Stimulated activated CD4-positive, alpha-beta T cell treated with anti-CD3 and anti-CD28 coated beads, Interleukin-4, amount 100 ng/mL, for 24 hours (primary cell): ENCODE measurements around the gene VEGFB.
A peak's percentile ranks its signal among the peaks of the same experiment; 100 is the strongest.

Source experiments
- DNase-seq: peaks from one replicate; pipeline ENCODE4 v3.0.0-alpha.2; 2020

VEGFB gene

GRCh38 chr11:64247729-64248531 lies 13.5 kb downstream of the VEGFB start:
- DNase-seq, result no peak

DNA sequence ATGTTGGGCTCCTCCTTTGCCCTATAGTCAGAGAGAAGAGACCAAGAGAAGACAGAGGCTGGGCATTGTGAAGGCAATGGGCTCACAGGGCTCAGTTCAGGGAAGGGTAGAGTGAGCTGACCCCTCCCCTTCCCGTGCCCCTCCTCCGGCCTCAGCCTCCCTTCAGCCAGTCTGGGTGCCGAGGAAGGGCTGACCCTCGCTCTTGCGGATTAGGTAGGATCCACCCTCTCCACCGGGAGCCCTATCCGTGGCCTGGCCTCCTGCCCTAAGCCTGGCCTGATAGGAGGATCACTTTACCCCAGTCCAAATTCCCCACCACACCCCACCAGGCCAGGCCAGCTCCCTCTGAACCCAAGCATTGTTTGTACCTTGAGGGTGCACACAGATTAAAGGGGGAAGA lies 14.2 kb downstream of the VEGFB start:
- DNase-seq, result no peak

DNA sequence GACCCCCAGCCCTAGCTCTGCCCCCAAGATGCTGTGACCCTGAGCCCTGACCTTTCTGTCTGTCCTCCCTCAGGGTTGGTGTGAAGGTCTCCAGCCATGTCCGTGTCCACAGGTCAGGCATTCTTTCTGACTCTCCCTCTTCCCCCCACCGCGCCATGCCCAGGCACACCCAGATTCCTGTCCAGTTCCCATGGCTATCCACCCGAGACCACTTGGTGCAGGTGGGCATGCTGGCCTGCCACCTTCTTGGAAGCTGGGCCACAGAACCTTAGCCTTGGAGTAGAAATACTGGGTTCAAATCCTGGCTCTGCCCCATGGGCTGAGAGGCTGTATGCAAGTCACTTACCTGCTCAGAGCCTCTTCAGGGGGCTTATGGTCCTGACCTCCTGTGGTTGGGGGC lies 14.7 kb downstream of the VEGFB start:
- no peak for DNase-seq

DNA sequence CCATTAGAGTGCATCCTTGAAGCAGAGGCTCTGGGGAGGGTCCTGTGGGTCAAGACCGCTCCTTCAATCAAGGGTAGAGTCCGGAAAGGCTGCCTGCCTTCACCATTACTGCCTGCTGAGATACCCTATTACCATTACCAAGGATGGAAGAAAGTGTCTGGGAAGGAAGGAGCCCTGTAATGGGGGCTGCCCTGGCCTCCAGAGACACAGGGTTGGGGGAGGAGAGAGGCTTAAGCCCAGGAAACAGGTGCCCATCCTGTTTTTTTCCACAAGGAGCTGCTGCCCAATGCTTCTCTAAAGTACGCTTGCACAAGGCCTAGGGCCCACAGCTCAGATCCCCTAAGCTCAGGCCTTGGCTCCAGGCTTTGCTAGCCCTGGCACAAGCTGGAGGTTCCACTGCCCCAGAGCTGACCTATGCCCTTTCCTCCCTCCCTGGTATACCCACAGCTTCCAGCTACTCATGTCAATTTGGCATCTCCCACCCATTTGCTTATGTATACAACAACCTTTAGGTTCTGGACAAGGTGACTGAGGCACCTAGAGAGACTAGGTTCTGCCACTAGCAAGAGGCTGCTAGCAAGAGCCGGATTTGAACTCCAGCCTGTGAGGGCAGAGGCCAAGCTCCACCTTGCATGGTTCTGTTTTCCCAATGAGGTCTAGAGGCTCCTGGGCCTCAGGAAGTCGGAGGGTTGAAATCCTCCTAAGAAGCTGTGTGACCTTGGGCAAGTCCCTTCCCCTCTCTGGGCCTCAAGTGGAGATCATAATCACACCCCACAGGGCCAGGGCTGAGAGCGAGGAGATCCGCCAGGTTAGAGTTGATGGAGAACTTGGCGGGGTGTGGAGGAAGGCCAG lies 15.4 kb downstream of the VEGFB start:
- DNase-seq, result no peak

GRCh38 chr11:64250415-64251015 lies 16.1 kb downstream of the VEGFB start:
- no peak for DNase-seq

DNA sequence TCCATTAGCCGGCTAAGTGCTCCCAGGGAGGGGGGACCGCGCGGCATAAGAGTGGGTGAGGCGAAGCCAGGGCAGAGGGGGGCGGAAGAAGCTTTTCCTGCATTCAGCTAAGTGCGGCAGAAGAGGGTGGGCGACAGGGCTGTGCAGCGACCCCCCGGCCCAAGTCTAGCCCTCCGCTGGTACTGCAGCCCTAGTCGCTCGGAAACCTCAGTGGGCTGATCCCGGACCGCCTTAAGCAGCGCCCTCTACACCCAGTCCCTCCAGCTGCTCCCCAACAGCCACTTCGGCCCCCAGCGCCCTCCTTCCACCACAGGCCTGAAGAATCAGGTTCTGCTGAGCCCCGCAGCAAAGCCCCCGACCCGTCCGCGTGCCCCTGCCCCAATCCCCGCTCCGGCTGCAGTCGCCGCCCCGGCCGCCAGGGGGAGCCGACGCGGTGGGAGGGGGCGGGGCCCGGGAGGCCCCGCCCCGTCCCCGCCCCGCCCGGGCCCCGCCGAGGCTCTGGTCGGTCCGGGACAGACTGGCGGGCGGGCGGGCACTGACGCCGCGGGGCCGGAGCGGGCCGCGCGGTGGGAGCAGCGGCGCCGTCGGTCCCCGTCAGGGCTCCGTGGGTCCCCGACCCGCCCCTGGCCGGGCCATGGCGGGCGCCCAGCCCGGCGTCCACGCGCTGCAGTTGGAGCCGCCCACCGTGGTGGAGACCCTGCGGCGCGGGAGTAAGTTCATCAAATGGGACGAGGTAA lies 16.8 kb downstream of the VEGFB start, which contains the start of gene PLCB3:
Gene PLCB3, plus strand, starts transcription at position 515 of the 737 bp plus-strand sequence. Its CDS starts 120 bp downstream, at position 635.
- DNase-seq, result peak; percentile 62

DNA sequence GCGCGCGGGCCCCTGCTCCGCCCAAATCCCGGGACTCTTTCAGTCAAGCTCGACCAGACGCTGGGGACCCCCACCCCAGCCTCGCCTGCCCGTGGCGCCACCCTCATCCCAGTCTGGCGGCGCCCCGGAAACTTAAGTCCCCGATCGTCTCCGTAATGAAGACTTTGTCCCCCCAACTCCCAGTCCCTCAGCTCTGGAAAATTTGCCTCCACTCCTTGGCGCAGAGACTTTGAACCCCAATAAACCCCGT lies 17.3 kb downstream of the VEGFB start:
- no peak for DNase-seq

GRCh38 chr11:64252003-64252872 lies 17.9 kb downstream of the VEGFB start:
- no peak for DNase-seq

GRCh38 chr11:64253043-64253442 lies 18.7 kb downstream of the VEGFB start:
- DNase-seq, result no peak

GRCh38 chr11:64253481-64253880 lies 19.1 kb downstream of the VEGFB start:
- DNase-seq, result no peak

DNA sequence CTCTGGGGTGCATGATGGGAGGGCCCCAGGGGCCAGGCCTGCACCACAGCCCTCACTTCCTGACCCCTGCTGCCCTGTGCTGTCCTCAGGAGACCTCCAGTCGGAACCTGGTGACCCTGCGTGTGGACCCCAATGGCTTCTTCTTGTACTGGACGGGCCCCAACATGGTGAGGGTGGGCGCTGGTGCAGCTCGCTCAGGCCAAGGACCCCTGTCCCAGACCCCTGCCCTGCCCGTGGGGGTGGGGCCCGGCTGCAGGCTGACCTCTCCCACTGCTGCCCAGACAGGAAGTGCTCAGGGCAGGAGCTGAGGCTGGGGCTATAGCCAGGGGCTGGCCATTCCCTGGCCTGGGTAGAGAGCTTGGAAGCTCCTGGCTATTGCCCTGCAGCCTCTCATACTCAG lies 19.9 kb downstream of the VEGFB start:
- no peak for DNase-seq

GRCh38 chr11:64255135-64256128 lies 21.0 kb downstream of the VEGFB start:
- no peak for DNase-seq

DNA sequence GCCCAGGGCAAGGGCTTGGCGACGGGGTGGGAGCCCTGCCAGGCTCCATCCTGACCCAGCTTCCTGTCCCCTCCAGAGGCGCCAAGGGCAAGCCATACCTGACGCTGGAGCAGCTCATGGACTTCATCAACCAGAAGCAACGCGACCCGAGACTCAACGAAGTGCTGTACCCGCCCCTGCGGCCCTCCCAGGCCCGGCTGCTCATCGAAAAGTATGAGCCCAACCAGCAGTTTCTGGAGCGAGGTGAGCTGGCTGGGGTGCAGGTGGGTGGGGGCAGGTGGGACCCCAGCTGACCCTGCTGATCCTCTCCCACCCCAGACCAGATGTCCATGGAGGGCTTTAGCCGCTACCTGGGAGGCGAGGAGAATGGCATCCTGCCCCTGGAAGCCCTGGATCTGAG lies 21.9 kb downstream of the VEGFB start:
- DNase-seq, result no peak

- no peak for DNase-seq
Observed at GRCh38 chr11:64258356-64258755, 24.0 kb downstream of the VEGFB start.

DNA sequence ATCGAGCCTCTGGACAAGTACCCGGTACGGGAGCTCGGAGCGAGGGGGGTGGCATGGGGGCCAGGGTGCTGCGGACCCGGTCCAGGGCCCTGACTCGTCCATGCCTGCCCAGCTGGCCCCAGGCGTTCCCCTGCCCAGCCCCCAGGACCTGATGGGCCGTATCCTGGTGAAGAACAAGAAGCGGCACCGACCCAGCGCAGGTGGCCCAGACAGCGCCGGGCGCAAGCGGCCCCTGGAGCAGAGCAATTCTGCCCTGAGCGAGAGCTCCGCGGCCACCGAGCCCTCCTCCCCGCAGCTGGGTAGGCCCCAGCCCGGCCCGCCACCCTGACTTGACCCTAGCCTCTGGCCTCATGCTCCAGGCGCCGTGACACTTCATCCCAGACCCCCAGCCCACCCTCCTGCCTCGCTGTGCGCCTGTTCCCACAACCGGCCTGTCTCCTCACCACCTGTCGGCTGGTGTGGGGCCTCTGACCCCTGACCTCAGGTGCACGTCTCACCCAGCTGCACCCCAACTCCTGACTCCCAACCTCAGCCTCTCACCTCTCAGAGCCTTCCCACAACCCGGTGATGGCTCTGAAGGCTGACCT lies 24.7 kb downstream of the VEGFB start:
- DNase-seq, result no peak

DNA sequence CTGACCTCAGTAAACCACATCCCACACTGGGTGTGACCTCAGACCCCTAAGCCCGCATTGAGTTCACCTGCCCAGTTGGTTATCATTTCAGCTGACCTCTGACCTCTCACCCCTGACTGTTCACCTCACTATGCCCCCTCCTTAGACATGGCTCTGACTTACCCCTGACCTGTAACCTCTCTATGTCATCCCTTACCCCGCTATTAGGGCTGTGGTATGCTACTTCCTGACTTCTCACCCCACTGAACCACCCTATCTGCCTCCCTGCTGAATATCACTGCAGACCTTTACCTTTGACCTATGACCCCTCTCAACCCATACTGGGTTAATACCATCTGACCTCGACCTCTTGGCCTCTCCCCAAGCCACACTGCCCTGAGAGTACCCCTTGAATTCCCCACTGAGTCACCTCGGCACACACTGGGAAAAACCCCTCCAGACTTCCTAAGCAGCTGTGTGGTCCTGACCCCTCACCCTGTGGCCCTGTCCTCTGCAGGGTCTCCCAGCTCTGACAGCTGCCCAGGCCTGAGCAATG lies 25.2 kb downstream of the VEGFB start:
- DNase-seq, result no peak

DNA sequence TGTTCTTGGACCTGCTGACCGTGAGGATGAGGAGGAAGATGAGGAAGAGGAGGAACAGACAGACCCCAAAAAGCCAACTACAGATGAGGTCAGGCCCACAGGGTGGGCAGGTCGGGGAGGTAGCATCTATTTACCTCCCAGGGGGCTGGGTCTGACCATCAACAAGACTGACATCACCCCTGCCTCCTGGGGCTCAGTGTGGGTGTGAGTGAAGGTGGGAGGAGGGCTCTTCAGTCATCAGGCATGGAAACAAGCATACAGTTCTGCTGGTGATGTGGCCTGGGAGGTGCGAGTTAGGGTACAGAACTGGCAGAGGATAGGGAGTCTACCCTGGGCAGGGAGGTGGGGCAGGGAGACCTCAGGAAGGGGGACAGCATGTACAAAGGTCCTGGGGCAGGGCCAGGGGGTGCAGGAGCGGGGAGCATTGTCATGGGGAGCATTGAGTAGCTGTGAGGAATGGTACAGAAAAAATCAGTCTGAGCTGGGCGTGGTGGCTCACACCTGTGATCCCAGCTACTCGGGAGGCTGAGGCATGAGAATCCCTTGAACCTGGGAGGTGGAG lies 25.8 kb downstream of the VEGFB start:
- DNase-seq, result no peak

DNA sequence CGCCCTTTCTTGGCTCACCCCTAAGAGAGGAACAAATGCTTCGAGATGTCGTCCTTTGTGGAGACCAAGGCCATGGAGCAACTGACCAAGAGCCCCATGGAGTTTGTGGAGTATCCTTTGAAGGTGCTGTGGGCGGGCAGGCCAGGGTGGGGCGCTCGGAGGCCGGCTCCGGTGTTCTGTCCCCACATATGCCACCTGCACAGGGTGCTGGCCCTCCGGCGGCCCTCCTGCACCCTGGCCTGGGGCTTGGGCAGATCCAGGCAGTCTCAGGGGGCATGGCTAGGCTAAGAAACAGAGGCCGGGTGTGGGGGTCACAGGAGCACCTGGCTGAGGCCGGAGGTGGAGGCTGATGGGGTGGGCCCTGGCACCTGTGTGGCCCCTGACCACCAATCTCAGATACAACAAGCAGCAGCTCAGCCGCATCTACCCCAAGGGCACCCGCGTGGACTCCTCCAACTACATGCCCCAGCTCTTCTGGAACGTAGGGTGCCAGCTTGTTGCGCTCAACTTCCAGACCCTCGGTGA lies 27.2 kb downstream of the VEGFB start:
- DNase-seq, result no peak

DNA sequence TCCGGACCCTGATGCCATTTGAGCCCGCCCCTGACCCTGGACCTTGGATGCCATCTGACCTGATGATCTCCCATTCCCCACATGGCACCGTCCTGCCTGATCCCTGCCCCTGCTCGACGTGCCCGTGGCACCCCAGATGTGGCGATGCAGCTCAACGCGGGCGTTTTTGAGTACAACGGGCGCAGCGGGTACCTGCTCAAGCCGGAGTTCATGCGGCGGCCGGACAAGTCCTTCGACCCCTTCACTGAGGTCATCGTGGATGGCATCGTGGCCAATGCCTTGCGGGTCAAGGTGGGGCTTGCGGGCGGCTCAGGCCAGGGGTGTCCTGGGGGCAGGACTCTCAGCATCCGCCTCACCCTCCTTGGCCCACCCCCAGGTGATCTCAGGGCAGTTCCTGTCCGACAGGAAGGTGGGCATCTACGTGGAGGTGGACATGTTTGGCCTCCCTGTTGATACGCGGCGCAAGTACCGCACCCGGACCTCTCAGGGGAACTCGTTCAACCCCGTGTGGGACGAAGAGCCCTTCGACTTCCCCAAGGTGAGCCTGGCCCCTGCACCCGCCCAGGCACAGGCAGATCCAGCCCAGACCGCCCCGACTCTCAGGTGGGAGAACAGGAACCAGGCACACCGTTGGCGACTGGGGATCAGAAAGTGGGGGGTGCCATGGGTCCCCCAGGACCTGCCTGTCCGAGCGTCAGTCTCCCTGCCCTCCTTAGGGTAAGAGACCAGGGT lies 28.1 kb downstream of the VEGFB start:
- no peak for DNase-seq
